Fibroblast of villous mesenchyme (primary cell): ENCODE data around the gene RALA. TPM values are rescaled to one million over a fixed set of nuclear protein-coding genes. Genes with fewer than 3 reads are reported as not detected.

Experiments
- DNase-seq: peaks from one replicate; pipeline ENCODE4 v3.0.0-alpha.2; 2010; ENCODE audit warnings: low read depth
- H3K4me3 ChIP-seq: 2 replicates; pipeline ENCODE4 v1.5.1; 2011; ENCODE audit warnings: low read depth, mild to moderate bottlenecking, low read length
- CTCF ChIP-seq: IDR thresholded peaks from 2 replicates; pipeline ENCODE4 v1.5.1; 2012; ENCODE audit warnings: low read depth, mild to moderate bottlenecking, low read length; ENCODE audit not compliant: insufficient read depth
- total RNA-seq: library from RNA; depleted of rRNA; stranded (reverse); fragments of >200 nt; gene quantifications from 2 replicates; pipeline ENCODE4 v1.2.3, GENCODE V29; 2012

The RALA gene
- total RNA-seq, 1 donor, result 20.3 TPM

- H3K4me3 ChIP-seq, result no peak overlapping the region
- TF ChIP-seq CTCF, result no peak
- no peak for DNase-seq
These were observed 36.0 kb upstream of the RALA start for GRCh38 chr7:39587393-39587792.

- no peak overlapping the region for H3K4me3 ChIP-seq
- no peak for TF ChIP-seq CTCF
- DNase-seq, result no peak
These were observed 35.0 kb upstream of the RALA start for GRCh38 chr7:39588416-39588815.

GRCh38 chr7:39589323-39590111 lies 33.9 kb upstream of the RALA start:
- peak; percentile 82 for DNase-seq
- H3K4me3 ChIP-seq, result no peak overlapping the region
- TF ChIP-seq CTCF, result no peak

GRCh38 chr7:39592586-39592985 lies 30.8 kb upstream of the RALA start:
- no peak overlapping the region for H3K4me3 ChIP-seq
- no peak for TF ChIP-seq CTCF
- peak; percentile 72 for DNase-seq

- peak; percentile 52 for DNase-seq
- no peak for TF ChIP-seq CTCF
- no peak overlapping the region for H3K4me3 ChIP-seq
These were observed 28.3 kb upstream of the RALA start for GRCh38 chr7:39594988-39595620.

GRCh38 chr7:39602351-39602750 lies 21.0 kb upstream of the RALA start:
- no peak for TF ChIP-seq CTCF
- DNase-seq, result no peak
- no peak overlapping the region for H3K4me3 ChIP-seq
